Liver (tissue), 3 donors: ENCODE data around the gene MOV10.

ENCODE experiments used
- RAD21 ChIP-seq, 2 donors: IDR thresholded peaks; 2 replicates each; pipeline ENCODE4 v1.6.1; 2016; ENCODE audit warnings: antibody characterized with exemption in 2 of 2, mild to moderate bottlenecking in 2 of 2
- TAF1 ChIP-seq: conservative IDR thresholded peaks from 2 replicates; pipeline ENCODE4 v1.6.1; 2016; ENCODE audit warnings: antibody characterized with exemption, mild to moderate bottlenecking
- TF ChIP-seq, protein P1 (sequence below): fragments of 150-350 bp; IDR thresholded peaks from 2 replicates; pipeline ENCODE4 v1.5.1; 2017; ENCODE audit warnings: improper control_type of control experiment, low read depth, low read length; ENCODE audit not compliant: missing input control
- TF ChIP-seq, protein P2 (sequence below): IDR thresholded peaks from 2 replicates; pipeline ENCODE4 v1.6.1; 2016; ENCODE audit warnings: antibody characterized with exemption
- TF ChIP-seq, protein P3 (sequence below): IDR thresholded peaks from 2 replicates; pipeline ENCODE4 v1.6.1; 2016; ENCODE audit warnings: antibody characterized with exemption, mild to moderate bottlenecking
- donor health status: healthy.
- donor health status: healthy.

DNA sequence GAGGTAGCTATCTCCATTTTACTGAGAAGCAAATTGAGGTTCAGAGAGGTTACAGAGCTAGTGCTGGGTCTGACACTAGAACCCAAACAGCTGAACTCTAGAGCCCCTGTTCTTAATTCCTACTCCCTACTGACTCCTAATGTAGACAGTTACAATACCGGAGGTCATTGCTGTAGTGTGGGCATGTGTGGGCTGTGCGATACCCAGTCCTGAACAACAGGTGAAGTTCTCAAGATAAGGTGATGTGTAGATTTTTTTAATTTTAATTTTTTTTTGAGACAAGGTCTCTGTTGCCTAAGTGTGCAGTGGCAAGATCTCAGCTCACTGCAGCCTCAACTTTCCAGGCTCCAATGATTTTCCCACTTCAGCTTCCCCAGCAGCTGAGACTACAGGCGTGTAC lies 34.0 kb downstream of the MOV10 start:
- TF ChIP-seq, protein P1, sequence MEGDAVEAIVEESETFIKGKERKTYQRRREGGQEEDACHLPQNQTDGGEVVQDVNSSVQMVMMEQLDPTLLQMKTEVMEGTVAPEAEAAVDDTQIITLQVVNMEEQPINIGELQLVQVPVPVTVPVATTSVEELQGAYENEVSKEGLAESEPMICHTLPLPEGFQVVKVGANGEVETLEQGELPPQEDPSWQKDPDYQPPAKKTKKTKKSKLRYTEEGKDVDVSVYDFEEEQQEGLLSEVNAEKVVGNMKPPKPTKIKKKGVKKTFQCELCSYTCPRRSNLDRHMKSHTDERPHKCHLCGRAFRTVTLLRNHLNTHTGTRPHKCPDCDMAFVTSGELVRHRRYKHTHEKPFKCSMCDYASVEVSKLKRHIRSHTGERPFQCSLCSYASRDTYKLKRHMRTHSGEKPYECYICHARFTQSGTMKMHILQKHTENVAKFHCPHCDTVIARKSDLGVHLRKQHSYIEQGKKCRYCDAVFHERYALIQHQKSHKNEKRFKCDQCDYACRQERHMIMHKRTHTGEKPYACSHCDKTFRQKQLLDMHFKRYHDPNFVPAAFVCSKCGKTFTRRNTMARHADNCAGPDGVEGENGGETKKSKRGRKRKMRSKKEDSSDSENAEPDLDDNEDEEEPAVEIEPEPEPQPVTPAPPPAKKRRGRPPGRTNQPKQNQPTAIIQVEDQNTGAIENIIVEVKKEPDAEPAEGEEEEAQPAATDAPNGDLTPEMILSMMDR, result no peak
- TF ChIP-seq, protein P2, sequence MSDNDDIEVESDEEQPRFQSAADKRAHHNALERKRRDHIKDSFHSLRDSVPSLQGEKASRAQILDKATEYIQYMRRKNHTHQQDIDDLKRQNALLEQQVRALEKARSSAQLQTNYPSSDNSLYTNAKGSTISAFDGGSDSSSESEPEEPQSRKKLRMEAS, result no peak
- TF ChIP-seq TAF1 (no peak), RAD21 (IDR thresholded peaks at IDR 0.05) (no peak)
- TF ChIP-seq, protein P3, sequence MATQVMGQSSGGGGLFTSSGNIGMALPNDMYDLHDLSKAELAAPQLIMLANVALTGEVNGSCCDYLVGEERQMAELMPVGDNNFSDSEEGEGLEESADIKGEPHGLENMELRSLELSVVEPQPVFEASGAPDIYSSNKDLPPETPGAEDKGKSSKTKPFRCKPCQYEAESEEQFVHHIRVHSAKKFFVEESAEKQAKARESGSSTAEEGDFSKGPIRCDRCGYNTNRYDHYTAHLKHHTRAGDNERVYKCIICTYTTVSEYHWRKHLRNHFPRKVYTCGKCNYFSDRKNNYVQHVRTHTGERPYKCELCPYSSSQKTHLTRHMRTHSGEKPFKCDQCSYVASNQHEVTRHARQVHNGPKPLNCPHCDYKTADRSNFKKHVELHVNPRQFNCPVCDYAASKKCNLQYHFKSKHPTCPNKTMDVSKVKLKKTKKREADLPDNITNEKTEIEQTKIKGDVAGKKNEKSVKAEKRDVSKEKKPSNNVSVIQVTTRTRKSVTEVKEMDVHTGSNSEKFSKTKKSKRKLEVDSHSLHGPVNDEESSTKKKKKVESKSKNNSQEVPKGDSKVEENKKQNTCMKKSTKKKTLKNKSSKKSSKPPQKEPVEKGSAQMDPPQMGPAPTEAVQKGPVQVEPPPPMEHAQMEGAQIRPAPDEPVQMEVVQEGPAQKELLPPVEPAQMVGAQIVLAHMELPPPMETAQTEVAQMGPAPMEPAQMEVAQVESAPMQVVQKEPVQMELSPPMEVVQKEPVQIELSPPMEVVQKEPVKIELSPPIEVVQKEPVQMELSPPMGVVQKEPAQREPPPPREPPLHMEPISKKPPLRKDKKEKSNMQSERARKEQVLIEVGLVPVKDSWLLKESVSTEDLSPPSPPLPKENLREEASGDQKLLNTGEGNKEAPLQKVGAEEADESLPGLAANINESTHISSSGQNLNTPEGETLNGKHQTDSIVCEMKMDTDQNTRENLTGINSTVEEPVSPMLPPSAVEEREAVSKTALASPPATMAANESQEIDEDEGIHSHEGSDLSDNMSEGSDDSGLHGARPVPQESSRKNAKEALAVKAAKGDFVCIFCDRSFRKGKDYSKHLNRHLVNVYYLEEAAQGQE, result no peak
